ENCODE measurements around the gene GUCY1A2. TPM values are rescaled to one million over a fixed set of nuclear protein-coding genes. Genes with fewer than 3 reads are reported as not detected.

The GUCY1A2 gene
- polyA plus RNA-seq, 3 donors = not detected

GRCh38 chr11:106763501-106763900, 254.8 kb downstream of the GUCY1A2 start:
- H3K9ac ChIP-seq (ENCODE audit: insufficient read depth, low read length, poor library complexity, severe bottlenecking) = no peak overlapping the region
- Mint-ChIP-seq H3K27me3 (ENCODE audit: low read depth in 3 of 3) (no peaks in the 10 kb centered on the region), H3K27ac (no peak overlapping the region), H3K9me3 (peaks cover 0 to 6% (median 3%) of the 10 kb centered on the region in 7 donors), H3K36me3 (no peaks in the 10 kb centered on the region), H3K4me1 (no peaks in the 10 kb centered on the region), H3K4me3 (no peak overlapping the region)
- no peak for DNase-seq
- intact Hi-C loops (cut with micrococcal nuclease) = no loop called here
- H3K9me3 ChIP-seq (replicated peaks in 1 of 2; ENCODE audit: control insufficient read depth in 1 of 2, insufficient read depth in 1 of 2, low read length in 2 of 2) = peaks cover 3 to 4% of the 10 kb centered on the region in 2 donors
- H3K36me3 ChIP-seq (replicated peaks in 1 of 2; ENCODE audit: control insufficient read depth in 1 of 2, insufficient read depth in 2 of 2, low read length in 2 of 2) = no peaks in the 10 kb centered on the region
- no peaks in the 10 kb centered on the region for H4K20me1 ChIP-seq (ENCODE audit: insufficient read depth, low read length)
- no peak overlapping the region for H3K27ac ChIP-seq (ENCODE audit: low read depth in 1 of 2, low read length in 2 of 2)
- no peak overlapping the region for H2AFZ ChIP-seq (ENCODE audit: insufficient read depth, low read depth, low read length, poor library complexity, severe bottlenecking)
- no peaks in the 10 kb centered on the region for H3K79me2 ChIP-seq (ENCODE audit: insufficient read depth, low read length)
- no peak overlapping the region for H3K4me2 ChIP-seq (replicated peaks; ENCODE audit: extremely low read depth, low read length, poor library complexity, severe bottlenecking)
- H3K27me3 ChIP-seq (ENCODE audit: control insufficient read depth in 2 of 2, insufficient read depth in 2 of 2, low read length in 2 of 2) = no peaks in the 10 kb centered on the region
- H3K4me3 ChIP-seq (replicated peaks in 1 of 3; ENCODE audit: low read depth in 2 of 3, low read length in 3 of 3) = no peak overlapping the region
- H3K4me1 ChIP-seq (ENCODE audit: control insufficient read depth in 1 of 2, insufficient read depth in 2 of 2, low read length in 2 of 2) = no peaks in the 10 kb centered on the region
- TF ChIP-seq, protein P1, sequence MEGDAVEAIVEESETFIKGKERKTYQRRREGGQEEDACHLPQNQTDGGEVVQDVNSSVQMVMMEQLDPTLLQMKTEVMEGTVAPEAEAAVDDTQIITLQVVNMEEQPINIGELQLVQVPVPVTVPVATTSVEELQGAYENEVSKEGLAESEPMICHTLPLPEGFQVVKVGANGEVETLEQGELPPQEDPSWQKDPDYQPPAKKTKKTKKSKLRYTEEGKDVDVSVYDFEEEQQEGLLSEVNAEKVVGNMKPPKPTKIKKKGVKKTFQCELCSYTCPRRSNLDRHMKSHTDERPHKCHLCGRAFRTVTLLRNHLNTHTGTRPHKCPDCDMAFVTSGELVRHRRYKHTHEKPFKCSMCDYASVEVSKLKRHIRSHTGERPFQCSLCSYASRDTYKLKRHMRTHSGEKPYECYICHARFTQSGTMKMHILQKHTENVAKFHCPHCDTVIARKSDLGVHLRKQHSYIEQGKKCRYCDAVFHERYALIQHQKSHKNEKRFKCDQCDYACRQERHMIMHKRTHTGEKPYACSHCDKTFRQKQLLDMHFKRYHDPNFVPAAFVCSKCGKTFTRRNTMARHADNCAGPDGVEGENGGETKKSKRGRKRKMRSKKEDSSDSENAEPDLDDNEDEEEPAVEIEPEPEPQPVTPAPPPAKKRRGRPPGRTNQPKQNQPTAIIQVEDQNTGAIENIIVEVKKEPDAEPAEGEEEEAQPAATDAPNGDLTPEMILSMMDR (IDR thresholded peaks at IDR 0.05) = no peak
- WGBS (ENCODE audit: insufficient coverage) = 80% methylated on average over 1 of the region's 3 CpGs

GRCh38 chr11:106761745-106762144, 256.5 kb downstream of the GUCY1A2 start:
- Histone ChIP-seq H3K27me3 (ENCODE audit: control insufficient read depth in 2 of 2, insufficient read depth in 2 of 2, low read length in 2 of 2) (no peaks in the 10 kb centered on the region), H3K79me2 (ENCODE audit: insufficient read depth, low read length) (no peaks in the 10 kb centered on the region), H4K20me1 (ENCODE audit: insufficient read depth, low read length) (no peaks in the 10 kb centered on the region), H3K4me1 (ENCODE audit: control insufficient read depth in 1 of 2, insufficient read depth in 2 of 2, low read length in 2 of 2) (no peaks in the 10 kb centered on the region), H3K4me2 (replicated peaks; ENCODE audit: extremely low read depth, low read length, poor library complexity, severe bottlenecking) (no peak overlapping the region), H3K9me3 (replicated peaks in 1 of 2; ENCODE audit: control insufficient read depth in 1 of 2, insufficient read depth in 1 of 2, low read length in 2 of 2) (peaks cover 15 to 20% of the 10 kb centered on the region in 2 donors), H3K9ac (ENCODE audit: insufficient read depth, low read length, poor library complexity, severe bottlenecking) (no peak overlapping the region), H2AFZ (ENCODE audit: insufficient read depth, low read depth, low read length, poor library complexity, severe bottlenecking) (no peak overlapping the region), H3K36me3 (replicated peaks in 1 of 2; ENCODE audit: control insufficient read depth in 1 of 2, insufficient read depth in 2 of 2, low read length in 2 of 2) (no peaks in the 10 kb centered on the region), H3K27ac (ENCODE audit: low read depth in 1 of 2, low read length in 2 of 2) (no peak overlapping the region), H3K4me3 (replicated peaks in 1 of 3; ENCODE audit: low read depth in 2 of 3, low read length in 3 of 3) (no peak overlapping the region)
- H3K9me3 Mint-ChIP-seq = peaks cover 0 to 14% (median 6%) of the 10 kb centered on the region in 7 donors
- no CpG with 5 or more reads among the region's 1 CpG for WGBS (ENCODE audit: insufficient coverage)
- no peak overlapping the region for H3K27ac Mint-ChIP-seq
- intact Hi-C loops (cut with micrococcal nuclease) = no loop called here
- H3K4me3 Mint-ChIP-seq = no peak overlapping the region
- H3K27me3 Mint-ChIP-seq (ENCODE audit: low read depth in 3 of 3) = no peaks in the 10 kb centered on the region
- no peaks in the 10 kb centered on the region for H3K36me3 Mint-ChIP-seq
- TF ChIP-seq, protein P1 (IDR thresholded peaks at IDR 0.05) = no peak
- no peak for DNase-seq
- H3K4me1 Mint-ChIP-seq = no peaks in the 10 kb centered on the region

Measured in CD14-positive monocyte (primary cell).